ENCODE measurements around the gene NTMT1. TPM values are rescaled to one million over a fixed set of nuclear protein-coding genes. Genes with fewer than 3 reads are reported as not detected.

NTMT1 gene
- total RNA-seq, 2 donors from 2014 or later: 39.6 to 49.1 TPM

- Histone ChIP-seq H3K4me1 (ENCODE audit: control insufficient read depth, insufficient read depth, low read length) (no peaks in the 10 kb centered on the region), H3K27me3 (ENCODE audit: control insufficient read depth, insufficient read depth, low read length, poor library complexity, severe bottlenecking) (no peaks in the 10 kb centered on the region), H3K4me3 (ENCODE audit: low read length) (no peak overlapping the region), H3K27ac (ENCODE audit: low read depth, low read length) (no peak overlapping the region), H3K9ac (ENCODE audit: extremely low read depth, low read length, poor library complexity, severe bottlenecking) (no peak overlapping the region), H3K9me3 (ENCODE audit: control insufficient read depth, low read length) (no peaks in the 10 kb centered on the region), H3K36me3 (ENCODE audit: control insufficient read depth, insufficient read depth, low read length) (no peaks in the 10 kb centered on the region)
- no peak overlapping the region for H3K27ac Mint-ChIP-seq
- no peak for TF ChIP-seq CTCF (conservative IDR thresholded peaks at IDR 0.05)
- H3K4me3 Mint-ChIP-seq: no peak overlapping the region
- no peaks in the 10 kb centered on the region for H3K9me3 Mint-ChIP-seq
- H3K36me3 Mint-ChIP-seq (ENCODE audit: low read depth): no peaks in the 10 kb centered on the region
- no peak for DNase-seq
- H3K4me1 Mint-ChIP-seq: peaks cover 4% of the 10 kb centered on the region
- WGBS, 2 experiments (ENCODE audit: insufficient coverage in 1 of 2, insufficient read length in 1 of 2): 78 to 91% methylated on average over 5 to 12 of the region's 12 CpGs
- H3K27me3 Mint-ChIP-seq (ENCODE audit: insufficient read depth): peaks cover 4% of the 10 kb centered on the region
Measured at GRCh38 chr9:129673602-129674001, 47.6 kb downstream of the NTMT1 start.

- Mint-ChIP-seq H3K36me3 (ENCODE audit: low read depth) (no peaks in the 10 kb centered on the region), H3K27ac (no peak overlapping the region), H3K9me3 (no peaks in the 10 kb centered on the region), H3K4me3 (no peak overlapping the region), H3K4me1 (peaks cover 4% of the 10 kb centered on the region), H3K27me3 (ENCODE audit: insufficient read depth) (peaks cover 4% of the 10 kb centered on the region)
- Histone ChIP-seq H3K27me3 (ENCODE audit: control insufficient read depth, insufficient read depth, low read length, poor library complexity, severe bottlenecking) (no peaks in the 10 kb centered on the region), H3K4me3 (ENCODE audit: low read length) (no peak overlapping the region), H3K4me1 (ENCODE audit: control insufficient read depth, insufficient read depth, low read length) (no peaks in the 10 kb centered on the region), H3K9me3 (ENCODE audit: control insufficient read depth, low read length) (no peaks in the 10 kb centered on the region), H3K9ac (ENCODE audit: extremely low read depth, low read length, poor library complexity, severe bottlenecking) (no peak overlapping the region), H3K36me3 (ENCODE audit: control insufficient read depth, insufficient read depth, low read length) (no peaks in the 10 kb centered on the region), H3K27ac (ENCODE audit: low read depth, low read length) (no peak overlapping the region)
- no peak for TF ChIP-seq CTCF (conservative IDR thresholded peaks at IDR 0.05)
- 85 to 89% methylated on average over 7 of the region's 7 CpGs for WGBS, 2 experiments (ENCODE audit: insufficient coverage in 1 of 2, insufficient read length in 1 of 2)
- no peak for DNase-seq
Measured at GRCh38 chr9:129674229-129674628, 48.3 kb downstream of the NTMT1 start.

GRCh38 chr9:129675620-129676019, 49.7 kb downstream of the NTMT1 start:
- Histone ChIP-seq H3K9ac (ENCODE audit: extremely low read depth, low read length, poor library complexity, severe bottlenecking) (no peak overlapping the region), H3K27ac (ENCODE audit: low read depth, low read length) (no peak overlapping the region), H3K27me3 (ENCODE audit: control insufficient read depth, insufficient read depth, low read length, poor library complexity, severe bottlenecking) (no peaks in the 10 kb centered on the region), H3K36me3 (ENCODE audit: control insufficient read depth, insufficient read depth, low read length) (no peaks in the 10 kb centered on the region), H3K4me3 (ENCODE audit: low read length) (no peak overlapping the region), H3K4me1 (ENCODE audit: control insufficient read depth, insufficient read depth, low read length) (no peaks in the 10 kb centered on the region), H3K9me3 (ENCODE audit: control insufficient read depth, low read length) (no peaks in the 10 kb centered on the region)
- Mint-ChIP-seq H3K27me3 (ENCODE audit: insufficient read depth) (peaks cover 4% of the 10 kb centered on the region), H3K9me3 (no peaks in the 10 kb centered on the region), H3K4me1 (no peaks in the 10 kb centered on the region), H3K36me3 (ENCODE audit: low read depth) (no peaks in the 10 kb centered on the region), H3K4me3 (no peak overlapping the region), H3K27ac (no peak overlapping the region)
- no peak for TF ChIP-seq CTCF (conservative IDR thresholded peaks at IDR 0.05)
- WGBS, 2 experiments (ENCODE audit: insufficient coverage in 1 of 2, insufficient read length in 1 of 2): 92 to 95% methylated on average over 23 to 27 of the region's 27 CpGs
- DNase-seq: no peak
